ENCODE measurements around the gene TMEM86A.
"Not testable (repeated sequence)": the region's sequence is repeated elsewhere in the genome, so short reads cannot be mapped to it uniquely, and the experiment has no call there.

The TMEM86A gene, protein sequence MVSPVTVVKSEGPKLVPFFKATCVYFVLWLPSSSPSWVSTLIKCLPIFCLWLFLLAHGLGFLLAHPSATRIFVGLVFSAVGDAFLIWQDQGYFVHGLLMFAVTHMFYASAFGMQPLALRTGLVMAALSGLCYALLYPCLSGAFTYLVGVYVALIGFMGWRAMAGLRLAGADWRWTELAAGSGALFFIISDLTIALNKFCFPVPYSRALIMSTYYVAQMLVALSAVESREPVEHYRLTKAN

DNA sequence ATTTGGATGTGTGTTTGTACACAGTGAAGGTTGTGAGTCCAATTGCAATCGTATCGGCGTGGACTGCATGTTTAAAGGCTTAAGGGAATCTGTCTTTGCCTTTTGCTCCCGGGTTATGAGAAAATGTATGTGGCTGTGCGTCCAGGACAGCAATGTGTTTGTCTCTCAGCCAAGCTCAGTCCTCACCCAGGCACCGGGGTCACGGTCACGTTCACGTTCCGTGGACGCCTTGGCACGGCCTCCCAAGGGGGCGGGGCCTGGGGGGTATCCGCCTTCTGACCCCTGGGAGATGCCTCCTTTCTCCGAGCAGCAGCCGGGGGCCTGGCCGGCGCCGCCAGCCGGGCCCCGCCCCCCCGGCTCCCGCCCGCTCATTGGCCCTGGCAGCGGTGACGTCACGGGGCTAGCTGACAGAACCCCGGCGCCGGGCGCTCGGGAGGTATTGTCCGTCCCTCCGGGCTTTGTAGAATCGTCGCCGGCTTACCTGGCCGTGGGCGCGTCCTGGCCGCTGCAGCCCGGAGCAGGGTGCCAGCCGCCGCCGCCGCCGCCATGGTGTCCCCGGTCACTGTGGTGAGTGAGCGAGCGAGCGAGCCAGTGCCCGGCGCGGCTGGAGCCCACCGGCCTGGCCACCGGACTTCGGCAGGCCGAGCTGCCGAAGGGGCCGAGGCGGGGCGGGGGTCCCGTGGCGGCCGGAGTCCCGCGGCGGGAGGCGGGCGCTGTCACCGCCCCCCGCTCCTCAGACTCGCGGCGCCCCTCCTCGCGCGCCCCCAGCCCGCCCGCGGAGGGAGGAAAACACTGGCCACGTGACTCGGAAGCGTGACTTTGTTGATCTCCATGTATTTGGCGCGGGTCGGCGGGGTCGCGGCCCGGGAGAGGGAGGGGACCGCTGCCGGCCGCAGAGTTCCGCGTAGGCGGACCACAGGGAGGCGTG, at the start of gene TMEM86A:
Gene TMEM86A (plus strand): TSS at position 439 of the 928 bp plus-strand sequence. CDS start 108 bp downstream, at position 547.
- DNase-seq (ENCODE audit: low read depth in 2 of 2): peak; percentile 75 to 86

DNA sequence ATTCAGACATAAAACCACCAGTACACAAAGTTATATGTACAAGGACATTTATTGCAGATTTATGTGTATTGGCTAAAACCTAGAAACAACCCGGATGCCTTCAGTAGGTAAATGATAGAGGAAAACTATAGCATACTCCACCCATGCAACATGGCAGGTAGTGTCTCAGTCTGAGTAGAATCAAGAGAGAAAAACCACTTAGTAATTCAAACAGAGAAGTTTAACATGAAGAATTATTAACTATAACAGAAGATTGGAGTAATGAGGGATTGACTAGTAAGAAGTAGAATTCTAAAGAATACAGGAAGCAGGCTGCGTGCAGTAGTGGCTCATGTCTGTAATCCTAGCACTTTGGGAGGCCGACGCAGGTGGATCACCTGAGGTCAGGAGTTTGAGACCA, 48.2 kb upstream of the TMEM86A start:
- DNase-seq (ENCODE audit: low read depth in 2 of 2): no peak

DNA sequence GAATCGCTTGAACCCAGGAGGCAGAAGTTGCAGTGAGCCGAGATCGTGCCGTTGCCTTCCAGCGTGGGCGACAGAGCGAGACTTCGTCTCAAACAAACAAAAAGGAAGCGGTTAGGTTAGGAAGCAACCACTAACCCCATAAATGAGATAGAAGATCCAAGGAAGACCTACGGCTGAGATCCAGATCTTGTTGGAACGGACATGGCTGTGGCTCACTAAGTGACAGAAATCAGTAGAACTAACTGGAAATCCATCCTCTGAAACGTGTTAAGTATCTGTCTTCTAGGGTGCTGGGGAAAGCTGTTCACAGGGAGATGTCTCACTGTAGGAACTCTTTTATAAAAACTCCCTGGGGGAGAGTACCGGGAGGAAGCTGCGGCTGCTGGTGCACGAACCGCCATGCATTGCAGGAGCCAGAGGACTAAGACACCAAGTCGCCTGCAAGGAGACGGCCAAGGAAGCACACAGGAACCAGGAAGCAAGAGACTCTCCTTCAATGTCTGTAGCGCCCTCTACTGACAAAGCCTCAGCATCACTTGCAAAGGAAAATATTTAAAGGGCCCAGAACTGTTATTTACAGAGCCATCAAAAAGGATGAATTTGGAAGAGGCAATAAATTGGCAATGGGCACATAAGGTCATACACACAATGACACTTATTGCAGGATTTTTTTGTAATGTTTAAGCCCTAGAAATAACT, 47.6 kb upstream of the TMEM86A start:
- no peak for DNase-seq (ENCODE audit: low read depth in 2 of 2)

DNA sequence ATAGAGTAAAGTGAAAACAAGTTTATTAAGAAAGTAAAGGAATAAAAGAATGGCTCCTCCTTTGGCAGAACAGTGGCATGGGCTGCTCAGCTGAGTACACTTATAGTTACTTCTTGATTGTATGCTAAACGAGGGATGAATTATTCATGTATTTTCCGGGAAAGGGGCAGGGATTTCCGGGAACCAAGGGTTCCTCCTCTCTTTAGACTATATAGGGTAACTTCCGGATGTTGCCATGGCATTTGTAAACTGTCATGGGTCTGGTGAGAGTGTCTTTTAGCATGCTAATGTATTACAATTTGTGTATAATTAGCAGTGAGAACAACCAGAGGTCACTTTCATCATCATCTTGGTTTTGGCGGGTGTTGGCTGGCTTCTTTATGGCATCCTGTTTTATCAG, 40.9 kb upstream of the TMEM86A start:
- no peak for DNase-seq (ENCODE audit: low read depth in 2 of 2)

DNA sequence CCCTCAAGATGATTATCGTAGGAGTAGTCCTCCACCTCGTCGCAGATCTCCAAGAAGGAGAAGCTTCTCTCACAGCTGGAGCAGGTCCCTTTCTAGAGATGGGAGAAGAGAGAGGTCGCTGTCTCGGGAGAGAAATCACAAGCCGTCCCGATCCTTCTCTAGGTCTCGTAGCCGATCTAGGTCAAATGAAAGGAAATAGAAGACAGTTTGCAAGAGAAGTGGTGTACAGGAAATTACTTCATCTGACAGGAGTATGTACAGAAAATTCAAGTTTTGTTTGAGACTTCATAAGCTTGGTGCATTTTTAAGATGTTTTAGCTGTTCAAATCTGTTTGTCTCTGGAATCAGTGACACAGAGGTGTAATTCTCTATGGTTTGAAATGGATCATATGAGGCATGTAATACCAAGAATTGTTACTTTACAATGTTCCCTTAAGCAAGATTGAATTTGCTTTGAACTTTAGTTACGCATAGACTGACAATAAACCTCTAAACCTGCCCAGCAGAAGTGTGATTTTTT, 33.2 kb upstream of the TMEM86A start:
- DNase-seq (ENCODE audit: low read depth in 2 of 2): not testable (repeated sequence)

DNA sequence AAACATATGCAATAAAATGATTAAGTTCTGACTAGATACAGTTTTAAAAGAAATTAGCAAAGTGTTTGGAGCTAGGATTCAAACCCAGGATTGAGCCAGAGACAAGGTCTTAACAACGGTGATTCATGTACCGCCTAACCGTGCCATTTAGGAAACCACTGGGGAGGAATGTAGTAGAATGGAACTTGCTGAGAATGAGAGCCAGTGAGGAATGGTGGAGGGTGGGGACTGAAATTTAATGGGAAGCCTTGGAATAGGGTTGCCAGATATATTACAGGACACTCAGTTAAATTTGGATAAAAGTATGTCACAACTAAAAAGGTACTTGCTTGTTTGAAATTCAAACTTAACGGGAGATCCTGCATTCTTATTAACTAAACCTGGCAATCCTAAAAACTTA, 30.4 kb upstream of the TMEM86A start:
- no peak for DNase-seq (ENCODE audit: low read depth in 2 of 2)

DNA sequence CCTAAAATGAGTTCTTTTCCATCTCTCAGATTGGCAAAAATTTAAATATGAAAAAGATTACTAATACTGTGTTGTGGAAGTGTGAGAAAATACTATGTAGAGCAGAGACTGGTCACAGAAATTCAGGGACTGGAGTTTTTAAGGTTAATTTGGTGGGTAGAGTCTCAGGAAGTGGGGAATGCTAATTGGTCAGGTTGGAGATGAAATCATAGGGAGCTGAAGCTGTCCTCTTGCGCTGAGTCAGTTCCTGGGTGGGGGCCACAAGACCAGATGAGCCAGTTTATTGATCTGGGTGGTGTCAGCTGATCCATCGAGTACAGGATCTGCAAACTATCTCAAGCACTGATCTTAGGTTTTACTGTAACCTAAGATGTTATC, 29.4 kb upstream of the TMEM86A start:
- no peak for DNase-seq (ENCODE audit: low read depth in 2 of 2)

DNA sequence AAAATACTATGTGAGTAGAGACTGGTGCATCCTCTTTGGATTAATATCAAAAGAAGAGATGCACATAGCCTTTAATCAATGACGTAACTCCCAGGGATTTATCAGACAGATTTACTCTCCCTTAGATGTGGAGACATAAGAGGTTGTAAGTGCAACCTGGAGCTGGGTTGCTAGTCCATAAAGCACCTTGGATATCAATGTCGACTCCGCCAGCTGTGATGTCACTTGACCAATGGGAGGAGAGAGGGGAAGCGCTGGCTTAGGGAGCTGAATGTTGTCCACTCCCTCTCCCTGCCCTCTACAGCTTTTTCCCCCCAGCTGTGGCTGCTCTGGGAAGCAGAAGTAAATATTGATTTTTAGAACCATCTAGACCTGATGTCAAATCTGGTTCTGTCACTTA, 28.9 kb upstream of the TMEM86A start:
- DNase-seq (ENCODE audit: low read depth in 2 of 2): no peak

DNA sequence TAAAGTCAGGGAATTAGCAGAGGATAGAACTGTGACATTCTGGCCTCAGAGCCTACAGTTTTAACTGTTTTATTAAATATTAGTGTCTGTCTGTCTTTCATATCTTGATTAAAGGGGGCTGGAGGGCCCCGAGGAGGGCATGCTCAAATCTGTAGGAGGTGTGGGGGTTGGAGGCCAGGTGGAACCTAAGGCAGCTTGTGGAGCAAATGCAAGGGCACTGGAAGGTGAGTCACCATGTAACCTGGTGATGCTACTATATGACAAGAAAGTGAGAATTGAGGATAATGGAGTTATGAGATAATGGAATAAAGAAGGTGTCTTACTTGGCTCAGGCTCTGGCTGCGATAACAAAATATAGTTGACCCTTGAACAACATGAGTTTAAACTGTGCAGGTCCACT, 27.3 kb upstream of the TMEM86A start:
- DNase-seq (ENCODE audit: low read depth in 2 of 2): peak; percentile 10 to 25

DNA sequence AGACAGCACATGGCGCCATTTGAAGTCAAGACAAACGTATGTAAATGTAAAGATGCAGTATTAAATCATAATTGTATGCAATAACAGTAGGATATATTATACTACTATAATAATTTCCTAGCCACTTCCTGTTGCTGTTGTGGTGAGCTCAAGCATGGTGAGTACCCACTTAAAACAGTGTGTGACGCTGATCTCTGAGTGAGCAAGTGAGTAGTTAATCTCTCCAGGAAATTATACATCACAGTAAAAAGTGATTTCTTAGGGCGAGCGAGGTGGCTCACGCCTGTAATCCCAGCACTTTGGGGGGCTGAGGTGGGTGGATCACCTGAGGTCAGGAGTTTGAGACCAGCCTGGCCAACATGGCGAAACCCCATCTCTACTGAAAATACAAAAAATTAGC, 26.4 kb upstream of the TMEM86A start:
- DNase-seq (ENCODE audit: low read depth in 2 of 2): peak in 1 of 2 donors; percentile 35

DNA sequence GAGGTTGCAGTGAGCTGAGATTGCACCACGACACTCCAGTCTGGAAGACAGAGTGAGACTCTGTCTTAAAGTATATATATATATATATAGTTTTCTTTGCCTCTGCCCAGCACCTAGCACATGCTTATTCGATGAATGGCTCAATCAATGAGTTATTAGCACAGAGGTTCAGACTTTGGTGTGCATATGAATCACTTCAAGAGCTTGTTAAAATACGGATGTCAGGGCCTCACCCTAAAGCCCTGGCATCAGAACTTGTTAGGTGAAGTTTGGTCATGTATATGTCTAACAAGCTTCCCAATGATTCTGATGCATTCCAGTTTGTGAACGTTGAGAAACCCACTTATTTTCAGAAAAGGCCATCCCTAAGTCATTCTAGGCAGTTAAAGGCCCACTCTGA, 21.8 kb upstream of the TMEM86A start:
- DNase-seq (ENCODE audit: low read depth in 2 of 2): no peak

DNA sequence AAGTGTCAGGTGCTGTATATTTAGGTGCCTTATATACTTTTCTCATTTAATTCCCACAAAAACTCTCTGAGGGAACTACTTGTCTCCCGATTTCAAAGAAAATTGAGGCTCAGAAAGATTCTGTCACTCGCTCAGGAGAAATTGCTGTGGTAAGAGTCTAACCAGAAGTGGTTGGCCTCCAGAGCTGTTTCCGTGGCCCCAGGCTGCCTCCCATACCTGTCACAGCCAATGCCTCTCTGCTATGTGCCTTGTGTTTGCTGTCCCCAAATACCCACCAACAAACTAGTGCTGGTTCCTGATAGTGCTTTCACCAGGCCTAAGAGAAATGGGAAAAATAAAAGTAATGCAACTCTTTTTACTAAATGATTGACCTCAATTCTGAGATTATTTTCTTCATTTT, 21.0 kb upstream of the TMEM86A start:
- DNase-seq (ENCODE audit: low read depth in 2 of 2): no peak

DNA sequence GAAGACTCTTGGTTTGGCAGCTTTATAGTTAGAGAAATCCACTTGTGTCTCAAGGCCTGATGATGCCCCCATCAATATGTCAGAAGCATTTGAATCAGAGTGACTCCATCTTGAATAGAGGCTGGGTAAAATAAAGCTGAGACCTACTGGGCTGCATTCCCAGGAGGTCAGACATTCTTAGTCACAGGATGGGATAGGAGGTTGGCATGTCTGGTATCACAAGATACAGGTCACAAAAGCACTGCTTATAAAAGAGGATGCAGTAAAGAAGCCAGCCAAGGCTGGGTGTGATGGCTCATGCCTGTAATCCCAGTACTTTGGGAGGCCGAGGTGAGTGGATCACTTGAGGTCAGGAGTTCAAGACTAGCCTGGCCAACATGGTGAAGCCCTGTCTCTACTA, 16.6 kb upstream of the TMEM86A start:
- not testable (repeated sequence) for DNase-seq (ENCODE audit: low read depth in 2 of 2)

DNA sequence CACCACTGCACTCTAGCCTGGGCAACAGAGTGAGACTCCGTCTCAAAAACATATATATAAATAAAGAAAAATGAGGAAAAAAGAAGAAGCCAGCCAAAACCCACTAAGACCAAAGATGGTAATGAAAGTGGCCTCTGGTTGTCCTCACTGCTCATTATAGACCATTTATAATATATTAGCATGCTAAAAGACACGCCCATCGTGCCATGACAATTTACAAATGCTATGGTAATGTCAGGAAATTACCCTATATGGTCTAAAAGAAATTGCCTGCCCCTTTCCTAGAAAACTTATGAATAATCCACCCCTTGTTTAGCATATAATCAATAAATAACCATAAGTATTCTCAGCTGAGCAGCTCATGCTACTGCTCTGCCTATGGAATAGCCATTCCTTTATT, 16.1 kb upstream of the TMEM86A start:
- no peak for DNase-seq (ENCODE audit: low read depth in 2 of 2)

DNA sequence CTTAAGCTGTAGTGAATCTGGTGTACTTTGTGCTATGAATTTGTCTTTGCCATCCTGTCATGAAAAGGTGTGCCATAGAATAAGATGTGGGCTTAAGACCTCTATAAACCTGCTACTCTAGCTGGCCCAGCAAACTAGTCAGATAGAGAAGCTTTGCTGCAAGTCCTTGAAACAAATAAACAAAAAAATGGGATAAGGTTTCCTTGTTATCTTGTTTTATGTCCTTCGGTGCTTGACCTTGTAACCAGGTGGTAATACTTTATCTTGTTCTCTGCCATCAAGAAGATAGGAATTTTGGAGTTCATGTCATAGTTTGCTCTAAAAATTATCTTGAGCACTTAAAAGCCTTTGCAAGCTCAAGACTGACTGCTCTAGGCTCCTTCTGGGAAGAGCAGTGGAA, 14.3 kb upstream of the TMEM86A start:
- no peak for DNase-seq (ENCODE audit: low read depth in 2 of 2)

DNA sequence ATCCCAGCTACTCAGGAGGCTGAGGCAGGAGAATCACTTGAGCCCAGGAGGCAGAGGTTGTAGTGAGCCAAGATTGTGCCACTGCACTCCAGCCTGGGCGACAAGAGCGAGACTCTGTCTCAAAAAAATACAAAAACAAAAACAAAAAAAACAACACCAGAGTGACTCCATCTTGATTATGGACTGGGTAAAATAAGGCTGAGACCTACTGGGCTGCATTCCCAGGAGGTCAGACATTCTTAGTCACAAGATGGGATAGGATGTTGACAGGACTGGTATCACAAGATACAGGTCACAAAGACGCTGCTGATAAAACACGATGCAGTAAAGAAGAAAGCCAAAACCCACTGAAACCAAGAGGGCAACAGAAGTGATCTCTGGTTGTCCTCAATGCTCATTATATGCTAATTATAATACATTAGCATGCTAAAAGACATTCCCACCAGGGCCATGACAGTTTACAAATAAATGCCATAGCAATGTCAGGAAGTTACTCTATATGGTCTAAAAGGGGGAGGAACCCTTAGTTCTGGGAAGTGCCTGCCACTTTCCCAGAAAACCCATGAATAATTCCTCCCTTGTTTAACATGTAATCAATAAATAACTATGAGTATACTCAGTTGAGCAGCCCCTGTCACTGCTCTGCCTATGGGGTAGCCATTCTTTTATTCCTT, 7.0 kb upstream of the TMEM86A start:
- DNase-seq (ENCODE audit: low read depth in 2 of 2): not testable (repeated sequence)

DNA sequence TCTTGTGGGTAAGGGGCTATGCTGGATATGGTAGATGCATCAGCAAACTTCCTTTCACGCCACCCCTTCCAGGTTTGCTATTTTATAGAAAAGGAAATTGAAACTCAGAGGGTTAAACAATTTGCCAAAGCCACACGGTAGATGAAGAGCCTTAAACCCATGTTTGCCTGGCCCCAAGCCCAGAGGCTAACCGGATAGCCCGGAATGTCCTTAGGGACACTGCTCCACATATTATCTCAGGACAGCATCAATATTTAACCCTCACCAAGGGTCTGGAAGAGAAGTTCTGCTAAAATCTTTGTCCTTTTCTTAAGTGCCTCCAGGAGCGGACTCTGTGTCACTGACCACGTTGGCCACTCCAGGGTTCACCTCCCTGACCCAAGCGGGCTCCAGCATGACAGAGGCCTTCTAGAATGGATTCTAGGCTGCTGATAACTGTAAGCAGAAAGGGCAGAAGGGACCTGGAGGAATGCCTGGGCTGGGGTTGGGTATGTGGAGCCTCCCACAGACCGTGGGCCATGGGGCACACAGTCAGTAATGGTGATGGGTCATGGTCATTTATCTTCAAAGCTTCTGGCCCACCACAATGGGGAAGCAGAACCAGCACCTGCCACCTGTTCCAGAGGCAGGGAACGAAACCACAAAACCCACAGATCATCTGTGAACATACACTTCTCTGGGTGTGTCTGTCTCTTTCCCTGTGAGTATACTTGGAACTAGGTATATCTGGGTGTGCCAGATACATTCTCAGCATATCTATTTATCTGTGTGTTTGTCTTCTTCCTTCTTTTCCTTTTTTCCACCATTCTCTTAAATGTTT, 5.4 kb upstream of the TMEM86A start:
- no peak for DNase-seq (ENCODE audit: low read depth in 2 of 2)

DNA sequence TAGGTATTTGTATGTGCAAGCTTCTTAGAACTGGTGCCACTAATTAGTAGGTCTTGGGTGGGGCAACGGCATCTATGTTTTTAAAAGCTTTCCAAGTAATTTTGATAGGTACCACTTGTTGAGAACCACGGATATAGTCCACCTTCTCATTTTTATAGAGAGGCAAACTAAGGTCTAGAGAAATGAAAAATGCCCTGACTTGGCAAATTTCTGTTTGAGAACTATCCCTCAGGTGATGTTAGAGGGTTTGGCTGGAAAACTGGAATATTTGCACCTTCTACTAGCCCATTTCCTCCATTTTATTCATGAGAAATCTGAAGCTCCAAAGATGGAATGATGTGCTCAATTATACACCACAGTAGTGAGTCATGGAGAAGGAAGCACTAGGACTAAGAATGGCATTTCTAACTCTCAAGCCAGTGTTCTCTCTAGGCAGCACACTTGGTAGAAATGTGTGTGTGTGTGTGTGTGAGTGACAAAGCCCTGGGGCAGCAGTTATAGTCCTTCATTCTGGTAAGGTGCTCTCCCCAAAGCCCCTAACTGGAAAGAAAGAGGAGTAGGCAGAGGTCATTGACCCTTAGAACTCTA, 1.8 kb upstream of the TMEM86A start:
- no peak for DNase-seq (ENCODE audit: low read depth in 2 of 2)

DNA sequence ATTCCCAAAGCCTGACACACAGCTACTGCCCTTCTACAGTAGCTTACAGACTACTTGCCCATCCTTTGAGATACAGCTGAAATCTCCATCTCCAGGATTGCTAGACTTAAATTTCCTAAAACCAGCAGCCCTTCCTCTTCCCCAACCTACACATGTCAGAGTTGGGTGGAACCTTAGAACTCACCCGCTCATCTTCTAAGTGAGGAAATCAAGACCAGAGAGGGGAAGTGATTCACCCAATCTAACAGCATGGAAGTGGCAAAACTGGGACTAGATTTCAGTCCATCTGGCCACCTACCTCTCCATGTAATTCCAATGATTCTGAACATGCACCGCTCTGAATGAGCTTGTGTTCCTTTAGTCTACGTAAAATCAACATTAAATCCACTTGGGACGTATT, 1.0 kb upstream of the TMEM86A start:
- DNase-seq (ENCODE audit: low read depth in 2 of 2): no peak

DNA sequence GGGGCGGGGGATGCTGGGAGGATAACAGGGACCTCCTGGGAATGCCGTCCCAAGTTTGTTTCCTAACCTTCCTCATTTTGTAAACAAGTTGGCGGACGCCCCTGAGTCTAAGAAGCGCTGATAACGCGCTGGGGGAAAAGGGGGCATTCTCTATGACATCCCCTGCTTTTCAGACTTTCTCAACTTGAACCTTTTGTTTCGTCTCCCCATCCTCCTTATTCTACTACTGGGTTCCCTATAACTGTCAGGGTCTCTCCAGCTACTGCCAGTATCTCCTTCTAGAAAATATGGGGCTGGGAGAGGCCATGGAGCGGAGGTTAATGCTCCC, 654 bp downstream of the TMEM86A start:
- DNase-seq (ENCODE audit: low read depth in 2 of 2): no peak

DNA sequence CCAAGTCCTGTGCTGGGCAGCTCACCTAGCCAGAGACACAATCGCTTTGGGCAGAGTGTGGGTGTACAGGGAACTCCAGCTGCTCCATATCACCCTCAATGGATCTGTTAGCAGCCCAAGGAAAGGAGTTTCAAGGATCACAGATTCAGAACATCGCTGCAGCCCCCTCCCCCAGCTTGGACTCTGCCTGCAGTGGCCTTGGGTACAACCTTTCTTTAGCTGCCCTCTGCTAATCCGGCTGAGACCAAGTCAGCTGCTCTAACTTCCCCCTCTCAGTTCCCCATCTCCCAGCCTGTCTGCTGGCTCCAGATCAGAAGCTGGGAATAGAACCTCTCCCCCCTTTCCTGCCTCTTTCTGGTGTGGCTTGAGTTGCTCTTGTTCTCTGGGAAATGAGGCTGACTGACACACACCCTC, 1.3 kb downstream of the TMEM86A start:
- DNase-seq (ENCODE audit: low read depth in 2 of 2): no peak
